Occipital lobe (tissue), 2 donors: Measurements from ENCODE around the gene DST. TPM values are rescaled to one million over a fixed set of nuclear protein-coding genes. Genes with fewer than 3 reads are reported as not detected.

Source experiments
- DNase-seq: peaks from one replicate; lab custom pipeline; 2025; lab: John Stamatoyannopoulos, UW
- total RNA-seq: library from RNA; depleted of rRNA; stranded (reverse); fragments of >200 nt; gene quantifications from one replicate; pipeline ENCODE4 v1.2.3, GENCODE V29; 2014

The DST gene
- total RNA-seq, 1 donor from 2014 or later, result 329 TPM

GRCh38 chr6:56435754-56436153 lies 206.9 kb downstream of the DST start:
- no peak for DNase-seq

DNA sequence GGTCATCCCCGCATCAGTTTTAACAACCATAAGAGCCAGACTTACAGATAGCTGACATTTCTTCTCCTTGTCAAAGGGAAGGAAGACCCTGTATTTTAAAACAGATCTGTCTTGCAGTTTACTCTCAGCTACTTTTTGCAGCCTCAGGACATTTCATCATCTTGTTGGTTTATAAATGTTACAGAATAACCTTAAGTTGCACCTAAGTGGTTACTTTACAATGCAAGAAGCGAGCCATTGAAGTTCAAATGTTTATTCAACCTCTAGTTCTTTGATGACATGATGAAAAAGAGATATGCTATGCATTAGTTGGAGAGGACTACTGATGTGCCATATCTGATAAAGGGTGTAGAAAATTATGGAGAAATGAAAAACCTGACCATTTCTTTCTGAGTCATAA lies 207.4 kb downstream of the DST start:
- DNase-seq, result no peak

DNA sequence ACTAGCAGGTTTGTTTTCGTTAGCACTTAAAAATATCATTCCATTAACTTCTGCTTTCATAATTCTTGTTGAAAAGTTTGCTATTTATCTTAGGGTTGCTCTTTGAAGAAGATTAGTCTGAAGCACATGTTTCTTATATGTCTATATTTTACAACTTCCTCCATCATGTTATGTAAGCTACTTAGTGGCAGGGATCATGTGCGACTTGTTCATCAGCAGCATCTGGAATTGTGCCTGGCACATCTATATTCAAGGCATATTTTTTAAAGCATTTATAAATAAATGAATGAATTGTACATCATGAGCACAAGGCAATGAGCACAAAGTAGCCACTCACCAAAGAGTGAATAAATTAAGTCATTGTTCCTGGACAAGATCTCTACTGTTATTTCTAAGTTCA lies 208.1 kb downstream of the DST start:
- no peak for DNase-seq

- no peak for DNase-seq
These were observed 209.6 kb downstream of the DST start for GRCh38 chr6:56433119-56433518.

DNA sequence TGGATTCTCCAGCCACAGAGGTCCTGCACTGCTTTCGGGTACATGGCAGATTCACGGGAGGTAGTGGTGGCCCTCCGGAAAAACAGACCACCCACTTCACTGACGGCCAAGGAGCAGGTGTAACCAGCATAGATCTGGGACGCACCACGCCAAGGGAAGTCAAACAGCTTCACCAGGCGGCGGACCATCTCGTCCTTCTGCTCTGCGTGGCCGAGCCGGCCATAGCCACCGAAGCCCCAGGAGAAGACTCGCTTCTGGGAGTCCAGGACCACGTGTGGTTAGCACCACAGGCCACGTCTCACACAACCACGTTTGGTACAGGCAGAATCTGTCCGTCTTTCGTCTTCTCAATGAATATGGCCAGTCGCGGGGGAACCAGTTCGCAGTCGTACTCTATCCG lies 210.5 kb downstream of the DST start:
- DNase-seq, result no peak

DNA sequence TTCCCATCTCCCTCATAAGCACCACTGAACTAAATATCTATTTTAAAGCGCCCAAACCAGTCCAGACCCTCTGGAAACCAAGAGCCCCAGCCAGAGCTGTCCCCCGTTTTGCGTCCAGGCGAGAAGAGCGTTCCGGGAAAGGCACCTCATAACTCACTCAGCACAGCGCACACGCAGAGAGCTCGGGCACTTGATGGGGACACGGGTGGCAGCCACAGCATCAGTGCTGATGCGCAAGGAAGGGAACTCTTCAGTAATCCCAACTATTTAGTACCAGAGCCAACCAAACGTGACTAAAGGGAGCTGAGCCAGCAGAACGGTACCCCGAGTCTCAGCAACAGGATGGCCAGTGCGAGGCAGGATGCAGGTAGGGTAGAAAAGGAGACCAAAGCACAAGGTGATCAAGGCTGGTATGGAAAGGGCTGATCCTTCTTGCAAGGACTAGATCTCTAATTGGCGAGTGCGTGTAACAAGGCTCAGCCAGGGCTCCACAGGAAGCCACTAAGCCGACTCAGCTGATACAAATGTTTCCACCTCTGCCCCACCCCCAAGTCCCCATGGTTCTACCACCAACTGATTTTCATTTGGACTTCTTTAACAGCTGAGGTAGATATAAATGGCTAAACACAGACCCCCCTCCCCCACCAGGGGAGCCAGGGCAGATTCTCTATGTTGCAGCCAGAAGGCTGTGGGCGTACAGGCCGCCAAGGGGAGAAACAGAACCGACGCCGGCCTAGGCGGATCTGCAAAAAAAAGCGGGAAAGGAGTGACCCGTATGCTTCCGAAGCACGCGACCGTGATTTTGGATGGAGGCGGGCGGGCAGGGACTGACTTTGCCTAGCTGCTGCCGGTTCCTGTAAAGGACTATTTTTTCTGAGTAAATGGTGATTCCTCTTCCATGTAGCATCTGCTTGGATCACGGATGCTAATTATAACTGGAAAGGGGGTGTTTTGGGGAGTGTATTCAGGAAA lies 211.8 kb downstream of the DST start:
- DNase-seq, result no peak

DNA sequence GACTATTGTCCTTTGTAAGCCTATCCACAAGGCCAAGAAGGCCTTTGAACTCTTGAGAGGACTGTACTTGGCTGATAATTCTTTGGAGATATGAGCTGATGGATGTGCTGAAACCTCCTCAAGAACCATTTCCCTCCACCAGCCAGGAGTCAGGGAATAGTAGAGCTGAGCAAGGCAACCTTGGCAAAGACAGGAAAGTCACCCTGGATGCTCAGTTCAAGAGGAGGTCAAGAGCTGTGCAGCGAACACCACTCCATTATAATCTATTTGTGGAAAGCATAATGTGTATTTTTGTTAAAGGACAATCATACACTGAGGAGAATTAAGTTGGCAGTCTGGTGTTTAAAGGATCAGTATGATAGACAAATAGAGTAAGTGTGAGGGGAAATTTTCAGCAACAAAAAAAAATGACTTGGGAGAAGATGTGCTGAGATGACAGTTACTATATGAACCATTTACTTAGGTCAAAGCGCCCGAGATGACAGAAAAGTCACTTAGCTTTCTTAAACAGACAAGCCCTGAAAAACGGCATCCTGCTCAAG lies 218.1 kb downstream of the DST start:
- no peak for DNase-seq

DNA sequence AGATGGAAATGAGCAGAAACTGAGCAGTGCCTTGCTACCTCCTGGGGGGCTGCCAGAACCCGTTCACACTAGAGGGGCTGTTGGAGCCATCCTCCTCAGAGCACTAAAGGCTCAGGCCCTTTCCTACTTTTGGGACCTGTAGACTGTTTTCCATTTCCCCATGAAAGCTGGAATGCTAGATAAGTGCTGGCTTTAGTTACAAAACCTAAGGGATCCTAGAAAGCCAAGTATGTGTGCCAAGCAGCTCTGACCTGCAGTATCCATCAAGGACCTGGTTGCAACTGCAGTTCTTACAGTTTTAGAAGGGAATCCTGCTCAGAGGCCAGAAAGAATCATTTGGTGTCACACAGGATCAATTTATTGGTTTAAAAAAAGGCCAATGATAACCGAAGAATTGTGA lies 218.6 kb downstream of the DST start:
- DNase-seq, result no peak

GRCh38 chr6:56420296-56420695 lies 222.4 kb downstream of the DST start:
- no peak for DNase-seq

DNA sequence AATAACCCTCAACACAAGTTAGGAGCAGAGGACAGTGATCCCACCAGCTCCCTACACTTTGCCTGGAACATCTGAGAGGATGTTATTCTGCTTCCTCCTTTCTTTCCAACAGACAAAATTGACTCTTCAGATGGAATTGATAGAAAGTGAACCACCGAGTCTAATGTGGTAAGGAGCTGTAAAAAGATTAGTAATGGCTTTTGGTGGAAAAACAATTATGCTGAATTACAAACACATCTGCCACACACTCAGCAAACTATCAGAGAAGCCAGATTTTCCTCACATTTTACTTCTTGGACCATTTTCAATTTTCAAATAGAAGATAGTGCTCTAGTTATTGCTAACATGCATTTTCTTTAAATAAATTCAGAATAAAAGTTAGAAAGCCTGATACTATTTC lies 223.5 kb downstream of the DST start:
- no peak for DNase-seq

DNA sequence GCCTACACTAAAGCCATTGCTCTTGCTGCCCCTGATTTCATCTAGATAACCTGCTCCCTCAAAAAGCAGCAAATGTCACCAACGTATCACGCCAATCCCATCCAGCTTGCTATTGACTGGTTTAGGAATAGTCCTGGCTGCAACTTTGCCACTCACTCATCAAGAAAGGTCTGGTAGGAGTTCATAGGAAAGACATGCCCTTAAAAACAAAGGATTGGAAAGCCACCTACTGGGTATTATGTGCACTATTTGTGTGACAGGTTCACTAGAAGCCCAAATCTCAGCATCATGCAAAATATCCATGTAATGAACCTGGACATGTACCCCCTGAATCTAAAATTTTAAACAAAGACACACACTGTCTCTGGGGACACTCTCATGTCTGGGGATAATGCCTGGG lies 224.9 kb downstream of the DST start:
- no peak for DNase-seq

- DNase-seq, result no peak
These were observed 226.4 kb downstream of the DST start for GRCh38 chr6:56416247-56416646.

GRCh38 chr6:56408976-56409375 lies 233.7 kb downstream of the DST start:
- DNase-seq, result no peak
